RWPE1 (cell line): ENCODE data around the gene SNAPC5.

Experiments
- CTCF ChIA-PET: fragments of 350-600 bp; sonication (Branson Sonifier 250); formaldehyde crosslinking; extraction: SDS; loops from one replicate; lab custom pipeline; 2021; lab: Yijun Ruan, JAX
- POLR2A ChIA-PET: fragments of 400-600 bp; formaldehyde crosslinking; extraction: SDS; loops from one replicate; lab custom pipeline; 2020; ENCODE audit warnings: antibody characterized with exemption; ENCODE audit not compliant: low non-redundant PET; lab: Yijun Ruan, JAX
- DNase-seq: peaks from one replicate; pipeline ENCODE4 v3.0.0; 2012; ENCODE audit warnings: low spot score
- H3K27ac ChIP-seq: fragments of 450-650 bp; 2 replicates; pipeline ENCODE4 v1.5.1; 2017
- TF ChIP-seq, protein P1 (sequence below): fragments of 450-650 bp; conservative IDR thresholded peaks from 2 replicates; pipeline ENCODE4 v1.5.1; 2017; ENCODE audit warnings: low read depth, mild to moderate bottlenecking

SNAPC5 gene

GRCh38 chr15:66483131-66483566 is 14.4 kb downstream of the SNAPC5 start:
- TF ChIP-seq, protein P1, sequence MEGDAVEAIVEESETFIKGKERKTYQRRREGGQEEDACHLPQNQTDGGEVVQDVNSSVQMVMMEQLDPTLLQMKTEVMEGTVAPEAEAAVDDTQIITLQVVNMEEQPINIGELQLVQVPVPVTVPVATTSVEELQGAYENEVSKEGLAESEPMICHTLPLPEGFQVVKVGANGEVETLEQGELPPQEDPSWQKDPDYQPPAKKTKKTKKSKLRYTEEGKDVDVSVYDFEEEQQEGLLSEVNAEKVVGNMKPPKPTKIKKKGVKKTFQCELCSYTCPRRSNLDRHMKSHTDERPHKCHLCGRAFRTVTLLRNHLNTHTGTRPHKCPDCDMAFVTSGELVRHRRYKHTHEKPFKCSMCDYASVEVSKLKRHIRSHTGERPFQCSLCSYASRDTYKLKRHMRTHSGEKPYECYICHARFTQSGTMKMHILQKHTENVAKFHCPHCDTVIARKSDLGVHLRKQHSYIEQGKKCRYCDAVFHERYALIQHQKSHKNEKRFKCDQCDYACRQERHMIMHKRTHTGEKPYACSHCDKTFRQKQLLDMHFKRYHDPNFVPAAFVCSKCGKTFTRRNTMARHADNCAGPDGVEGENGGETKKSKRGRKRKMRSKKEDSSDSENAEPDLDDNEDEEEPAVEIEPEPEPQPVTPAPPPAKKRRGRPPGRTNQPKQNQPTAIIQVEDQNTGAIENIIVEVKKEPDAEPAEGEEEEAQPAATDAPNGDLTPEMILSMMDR = no peak
- CTCF ChIA-PET = no interaction called here
- H3K27ac ChIP-seq = peak overlapping the region; percentile 49
- POLR2A ChIA-PET = no interaction called here
- DNase-seq = no peak

GRCh38 chr15:66482539-66482938 is 15.0 kb downstream of the SNAPC5 start:
- TF ChIP-seq, protein P1 = no peak
- no peak for DNase-seq
- peak overlapping the region; percentile 49 for H3K27ac ChIP-seq
- CTCF ChIA-PET = interaction anchor here (1.0 kb wide), 1 partner anchor 15 kb away, joined by 4 read pairs; the partner anchor contains the start of gene SNAPC5
- POLR2A ChIA-PET = interaction anchor here (0.6 kb wide), 1 partner anchor 35 kb away, joined by 3 read pairs; no protein-coding TSS in a partner anchor

DNA sequence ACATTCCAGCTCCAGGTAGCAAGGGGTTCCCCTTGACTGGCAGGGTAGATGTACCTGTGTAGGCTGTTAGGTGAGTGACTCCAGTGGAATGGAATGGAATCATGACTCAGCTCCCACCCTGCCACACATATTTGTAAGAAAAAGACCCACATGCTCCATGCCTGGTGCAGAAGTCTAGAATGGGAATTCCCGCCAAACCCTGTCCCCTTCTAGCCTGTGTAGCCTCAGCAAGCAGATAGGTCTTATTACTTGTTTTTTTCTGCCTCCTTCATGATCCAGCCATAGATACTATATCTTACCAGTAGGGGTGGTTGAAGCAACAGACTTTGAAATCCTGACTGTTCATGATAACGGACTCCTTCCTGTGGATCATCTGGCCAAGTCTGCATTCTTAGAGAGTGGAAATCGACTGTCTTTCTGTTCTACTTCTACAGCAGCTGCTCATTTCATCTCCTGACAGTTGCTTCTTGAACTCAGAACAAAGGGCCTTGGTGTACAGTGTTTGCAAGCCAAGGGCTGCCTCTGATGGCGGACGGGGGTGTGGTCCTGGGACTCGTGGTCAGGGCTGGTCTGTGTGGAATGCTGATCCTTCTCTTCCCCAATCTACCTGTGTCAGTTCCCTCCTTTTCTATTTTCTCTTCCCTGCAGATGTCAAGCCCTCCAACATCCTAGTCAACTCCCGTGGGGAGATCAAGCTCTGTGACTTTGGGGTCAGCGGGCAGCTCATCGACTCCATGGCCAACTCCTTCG is 16.3 kb downstream of the SNAPC5 start:
- TF ChIP-seq, protein P1 = no peak
- ChIA-PET CTCF (interaction anchor here (1.0 kb wide), 1 partner anchor 16 kb away, joined by 4 read pairs; the partner anchor contains the start of gene SNAPC5), POLR2A (no interaction called here)
- DNase-seq = peak; percentile 90
- H3K27ac ChIP-seq = no peak overlapping the region

- no peak for DNase-seq
- TF ChIP-seq, protein P1 = no peak
- POLR2A ChIA-PET = no interaction called here
- CTCF ChIA-PET = no interaction called here
- no peak overlapping the region for H3K27ac ChIP-seq
Observed at GRCh38 chr15:66480267-66480666, 17.3 kb downstream of the SNAPC5 start.

- ChIA-PET POLR2A (no interaction called here), CTCF (no interaction called here)
- H3K27ac ChIP-seq = peak overlapping the region; percentile 10
- TF ChIP-seq, protein P1 = no peak
- no peak for DNase-seq
Observed at GRCh38 chr15:66477011-66477410, 20.6 kb downstream of the SNAPC5 start.

DNA sequence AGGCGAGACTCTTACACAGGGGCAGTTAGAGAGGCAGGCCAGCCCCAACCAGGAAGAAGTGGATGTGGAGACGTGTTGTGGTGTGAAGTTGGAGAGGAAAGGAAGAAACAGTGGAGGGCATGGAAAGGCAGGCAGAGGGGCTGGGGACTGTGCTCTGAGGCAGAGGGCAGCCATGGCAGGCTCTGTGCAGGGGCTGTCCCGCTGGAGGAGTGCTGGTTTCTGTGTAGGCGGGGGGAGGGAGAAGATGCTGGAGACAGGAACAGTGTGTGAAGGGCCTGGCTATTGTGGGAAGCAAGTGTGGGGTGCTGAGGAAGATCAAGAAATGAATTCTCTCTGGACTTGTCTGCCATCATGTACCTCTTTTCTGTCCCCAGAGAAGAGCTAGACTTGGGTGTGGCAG is 21.0 kb downstream of the SNAPC5 start:
- CTCF ChIA-PET = no interaction called here
- H3K27ac ChIP-seq = peak overlapping the region; percentile 10
- TF ChIP-seq, protein P1 = no peak
- POLR2A ChIA-PET = no interaction called here
- DNase-seq = no peak
